ENCODE results near the gene SLC9A5. TPM values are rescaled to one million over a fixed set of nuclear protein-coding genes. Genes with fewer than 3 reads are reported as not detected.

SLC9A5 gene
- total and polyA plus RNA-seq, 9 of the 15 experiments (the other 6 are each of a cell fraction or from before 2014, with no cell fraction given): 0.06 to 3.1 (median 1.2) TPM

DNA sequence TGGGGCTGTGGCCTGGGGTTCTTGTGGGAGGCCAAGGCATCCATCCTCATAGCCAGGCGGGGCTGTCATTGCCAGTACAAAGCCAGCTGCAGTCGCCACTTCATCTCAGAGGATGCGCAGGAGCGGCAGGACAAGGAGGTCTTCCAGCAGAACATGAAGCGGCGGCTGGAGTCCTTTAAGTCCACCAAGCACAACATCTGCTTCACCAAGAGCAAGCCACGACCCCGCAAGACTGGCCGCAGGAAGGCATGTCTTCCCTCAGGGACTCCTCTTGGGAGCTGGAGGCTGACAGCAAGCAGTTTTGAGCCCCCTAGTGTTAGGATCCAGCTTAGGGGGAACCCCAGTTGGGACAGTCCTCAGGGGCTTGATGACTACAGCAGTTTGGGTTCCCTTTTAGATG, 15.5 kb downstream of the SLC9A5 start (continued):
- TF ChIP-seq, protein P1, sequence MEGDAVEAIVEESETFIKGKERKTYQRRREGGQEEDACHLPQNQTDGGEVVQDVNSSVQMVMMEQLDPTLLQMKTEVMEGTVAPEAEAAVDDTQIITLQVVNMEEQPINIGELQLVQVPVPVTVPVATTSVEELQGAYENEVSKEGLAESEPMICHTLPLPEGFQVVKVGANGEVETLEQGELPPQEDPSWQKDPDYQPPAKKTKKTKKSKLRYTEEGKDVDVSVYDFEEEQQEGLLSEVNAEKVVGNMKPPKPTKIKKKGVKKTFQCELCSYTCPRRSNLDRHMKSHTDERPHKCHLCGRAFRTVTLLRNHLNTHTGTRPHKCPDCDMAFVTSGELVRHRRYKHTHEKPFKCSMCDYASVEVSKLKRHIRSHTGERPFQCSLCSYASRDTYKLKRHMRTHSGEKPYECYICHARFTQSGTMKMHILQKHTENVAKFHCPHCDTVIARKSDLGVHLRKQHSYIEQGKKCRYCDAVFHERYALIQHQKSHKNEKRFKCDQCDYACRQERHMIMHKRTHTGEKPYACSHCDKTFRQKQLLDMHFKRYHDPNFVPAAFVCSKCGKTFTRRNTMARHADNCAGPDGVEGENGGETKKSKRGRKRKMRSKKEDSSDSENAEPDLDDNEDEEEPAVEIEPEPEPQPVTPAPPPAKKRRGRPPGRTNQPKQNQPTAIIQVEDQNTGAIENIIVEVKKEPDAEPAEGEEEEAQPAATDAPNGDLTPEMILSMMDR (IDR thresholded peaks at IDR 0.05 in 2 of 3, conservative IDR thresholded peaks at IDR 0.05 in 1 of 3; ENCODE audit: insufficient read depth in 2 of 3, low read depth in 1 of 3, low read length in 3 of 3): peak in 2 of 3 experiments; percentile 16 to 47; a peak in 2 of 6 replicates
- TF ChIP-seq CUX1 (CRISPR knock-in tag; IDR thresholded peaks at IDR 0.05) (no peak), RAD21 (CRISPR knock-in tag; conservative IDR thresholded peaks at IDR 0.05 in 1 of 2, IDR thresholded peaks at IDR 0.05 in 1 of 2) (0 out of 4 replicates have a peak, but pooled peaks of 1 of the 2 experiments have one; percentile 4), CEBPB (tag; IDR thresholded peaks at IDR 0.05) (no peak)
- TF ChIP-seq, protein P2, sequence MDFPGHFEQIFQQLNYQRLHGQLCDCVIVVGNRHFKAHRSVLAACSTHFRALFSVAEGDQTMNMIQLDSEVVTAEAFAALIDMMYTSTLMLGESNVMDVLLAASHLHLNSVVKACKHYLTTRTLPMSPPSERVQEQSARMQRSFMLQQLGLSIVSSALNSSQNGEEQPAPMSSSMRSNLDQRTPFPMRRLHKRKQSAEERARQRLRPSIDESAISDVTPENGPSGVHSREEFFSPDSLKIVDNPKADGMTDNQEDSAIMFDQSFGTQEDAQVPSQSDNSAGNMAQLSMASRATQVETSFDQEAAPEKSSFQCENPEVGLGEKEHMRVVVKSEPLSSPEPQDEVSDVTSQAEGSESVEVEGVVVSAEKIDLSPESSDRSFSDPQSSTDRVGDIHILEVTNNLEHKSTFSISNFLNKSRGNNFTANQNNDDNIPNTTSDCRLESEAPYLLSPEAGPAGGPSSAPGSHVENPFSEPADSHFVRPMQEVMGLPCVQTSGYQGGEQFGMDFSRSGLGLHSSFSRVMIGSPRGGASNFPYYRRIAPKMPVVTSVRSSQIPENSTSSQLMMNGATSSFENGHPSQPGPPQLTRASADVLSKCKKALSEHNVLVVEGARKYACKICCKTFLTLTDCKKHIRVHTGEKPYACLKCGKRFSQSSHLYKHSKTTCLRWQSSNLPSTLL (IDR thresholded peaks at IDR 0.05): no peak

Measured in K562 (cell line).